ENCODE measurements around the gene RELCH. TPM values are rescaled to one million over a fixed set of nuclear protein-coding genes. Genes with fewer than 3 reads are reported as not detected.

RELCH gene
- total RNA-seq, 1 donor from 2014 or later: 26.6 TPM

DNA sequence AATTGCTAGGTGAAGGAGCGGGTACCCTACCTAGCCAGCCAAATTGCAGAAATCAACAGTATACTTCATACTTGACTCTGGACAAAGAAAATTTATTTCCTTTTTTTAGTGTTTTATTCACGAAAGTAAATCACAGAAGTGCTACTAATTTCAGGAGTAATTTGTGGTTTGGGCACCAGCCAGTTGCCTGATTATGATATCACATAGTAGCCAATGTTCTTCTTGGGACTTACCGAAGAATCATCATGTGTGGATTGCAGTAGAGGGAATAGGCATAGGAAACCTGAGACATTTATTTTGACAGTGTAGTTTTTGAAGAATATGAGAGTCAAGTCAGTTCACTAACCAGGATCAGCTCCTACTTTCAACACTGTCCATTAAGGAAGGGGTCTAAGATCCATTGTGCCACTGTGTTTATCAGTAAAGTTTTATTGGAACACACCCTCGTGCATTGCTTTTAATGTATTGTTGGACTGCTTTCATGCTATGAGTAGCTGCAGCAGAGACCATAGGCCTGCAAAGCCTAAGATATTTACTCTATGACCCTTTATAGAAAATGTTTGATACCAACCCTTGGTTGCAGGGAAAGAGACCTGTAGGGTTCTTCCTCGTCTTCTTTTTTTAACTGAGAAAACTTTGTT is 170.1 kb downstream of the RELCH start:
- Histone ChIP-seq H3K9me3 (ENCODE audit: insufficient read depth, low read depth, low read length) (no peaks in the 10 kb centered on the region), H3K79me2 (ENCODE audit: insufficient read depth, low read length) (no peaks in the 10 kb centered on the region), H3K4me1 (ENCODE audit: insufficient read depth, low read length) (no peaks in the 10 kb centered on the region), H4K20me1 (ENCODE audit: insufficient read depth, low read length) (no peaks in the 10 kb centered on the region), H2AFZ (ENCODE audit: low read depth, low read length) (no peak overlapping the region), H3K27ac (ENCODE audit: low read depth, low read length) (no peak overlapping the region), H3K27me3 (ENCODE audit: insufficient read depth, low read length) (no peaks in the 10 kb centered on the region), H3K36me3 (ENCODE audit: insufficient read depth, low read length) (no peaks in the 10 kb centered on the region), H3K4me2 (ENCODE audit: low read length) (no peak overlapping the region), H3K4me3 (ENCODE audit: insufficient read depth, low read depth, low read length) (no peak overlapping the region), H3K9ac (ENCODE audit: low read length) (no peak overlapping the region)
- FAIRE-seq (no peak), DNase-seq (ENCODE audit: low read depth) (no peak)
- Mint-ChIP-seq H3K9me3 (ENCODE audit: unreplicated experiment) (no peaks in the 10 kb centered on the region), H3K4me3 (ENCODE audit: unreplicated experiment) (no peak overlapping the region), H3K4me1 (ENCODE audit: low read depth, unreplicated experiment) (no peaks in the 10 kb centered on the region), H3K27ac (ENCODE audit: unreplicated experiment) (no peak overlapping the region), H3K27me3 (ENCODE audit: low read depth, unreplicated experiment) (no peaks in the 10 kb centered on the region), H3K36me3 (ENCODE audit: low read depth, unreplicated experiment) (no peaks in the 10 kb centered on the region)
- TF ChIP-seq, protein P1, sequence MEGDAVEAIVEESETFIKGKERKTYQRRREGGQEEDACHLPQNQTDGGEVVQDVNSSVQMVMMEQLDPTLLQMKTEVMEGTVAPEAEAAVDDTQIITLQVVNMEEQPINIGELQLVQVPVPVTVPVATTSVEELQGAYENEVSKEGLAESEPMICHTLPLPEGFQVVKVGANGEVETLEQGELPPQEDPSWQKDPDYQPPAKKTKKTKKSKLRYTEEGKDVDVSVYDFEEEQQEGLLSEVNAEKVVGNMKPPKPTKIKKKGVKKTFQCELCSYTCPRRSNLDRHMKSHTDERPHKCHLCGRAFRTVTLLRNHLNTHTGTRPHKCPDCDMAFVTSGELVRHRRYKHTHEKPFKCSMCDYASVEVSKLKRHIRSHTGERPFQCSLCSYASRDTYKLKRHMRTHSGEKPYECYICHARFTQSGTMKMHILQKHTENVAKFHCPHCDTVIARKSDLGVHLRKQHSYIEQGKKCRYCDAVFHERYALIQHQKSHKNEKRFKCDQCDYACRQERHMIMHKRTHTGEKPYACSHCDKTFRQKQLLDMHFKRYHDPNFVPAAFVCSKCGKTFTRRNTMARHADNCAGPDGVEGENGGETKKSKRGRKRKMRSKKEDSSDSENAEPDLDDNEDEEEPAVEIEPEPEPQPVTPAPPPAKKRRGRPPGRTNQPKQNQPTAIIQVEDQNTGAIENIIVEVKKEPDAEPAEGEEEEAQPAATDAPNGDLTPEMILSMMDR (IDR thresholded peaks at IDR 0.05; ENCODE audit: insufficient read depth, low read depth, low read length): no peak
- TF ChIP-seq EZH2 (IDR thresholded peaks at IDR 0.05; ENCODE audit: insufficient read depth, low read length): no peak

Other genes starting within 250 kb of the RELCH start
- 17.1 and 20.0 TPM in 2 replicates for gene PIGN, start 199 bp upstream of the RELCH start, total RNA-seq
- gene TNFRSF11A, start 138.1 kb downstream of the RELCH start, total RNA-seq: 0.75 and 1.5 TPM in 2 replicates

All from astrocyte (in vitro differentiated cells and primary cell).